ENCODE results near the gene BMI1.

Gene BMI1

GRCh38 chr10:22363305-22363704, 42.4 kb downstream of the BMI1 start:
- no peak overlapping the region for H2BK12ac ChIP-seq (ENCODE audit: low read length)
- H4K91ac ChIP-seq (ENCODE audit: low read depth, low read length, poor library complexity): no peak overlapping the region
- no CpG with 5 or more reads among the region's 6 CpGs for WGBS, 2 donors (ENCODE audit: extremely low coverage in 2 of 2, insufficient read length in 2 of 2, insufficient replicate concordance in 1 of 2)
- no peak overlapping the region for H2BK120ac ChIP-seq (ENCODE audit: low read depth, low read length)
- no peak overlapping the region for H2AK5ac ChIP-seq (ENCODE audit: low read depth, low read length)
- H3K4ac ChIP-seq (ENCODE audit: low read length): no peak overlapping the region
- H2AFZ ChIP-seq (ENCODE audit: low read length): no peak overlapping the region
- H3K36me3 ChIP-seq (replicated peaks in 1 of 2; ENCODE audit: control insufficient read depth in 2 of 2, insufficient read depth in 2 of 2, low read length in 2 of 2): no peaks in the 10 kb centered on the region
- no peak overlapping the region for H2BK15ac ChIP-seq (ENCODE audit: low read length)
- no peak overlapping the region for H3K4me3 ChIP-seq (ENCODE audit: low read length in 2 of 2)
- H3K4me1 ChIP-seq (ENCODE audit: control insufficient read depth in 2 of 2, insufficient read depth in 1 of 2, low read depth in 1 of 2, low read length in 2 of 2): peaks cover 0 to 1% of the 10 kb centered on the region in 2 donors
- no peak overlapping the region for H2BK5ac ChIP-seq (ENCODE audit: low read length)
- no peaks in the 10 kb centered on the region for H3K9me3 ChIP-seq (replicated peaks in 1 of 2; ENCODE audit: control insufficient read depth in 2 of 2, insufficient read depth in 1 of 2, low read depth in 1 of 2, low read length in 2 of 2)
- no peak overlapping the region for H3K27ac ChIP-seq (replicated peaks; ENCODE audit: low read length)
- DNase-seq (ENCODE audit: low spot score): no peak
- no peaks in the 10 kb centered on the region for H3K79me1 ChIP-seq (ENCODE audit: low read depth, low read length)
- no peak overlapping the region for H4K8ac ChIP-seq (ENCODE audit: low read depth, low read length)
- no peak overlapping the region for H3K9ac ChIP-seq (ENCODE audit: low read depth, low read length, poor library complexity)
- no peak overlapping the region for H3K4me2 ChIP-seq (ENCODE audit: insufficient read depth, low read length, poor library complexity, severe bottlenecking)
- no peak overlapping the region for H3K14ac ChIP-seq (ENCODE audit: low read length)
- no peak overlapping the region for H3K23ac ChIP-seq (ENCODE audit: low read depth, low read length, poor library complexity)
- H3K18ac ChIP-seq (ENCODE audit: low read length): no peak overlapping the region
- no peaks in the 10 kb centered on the region for H3K27me3 ChIP-seq (ENCODE audit: control insufficient read depth in 3 of 3, insufficient read depth in 3 of 3, low read depth in 1 of 3, low read length in 3 of 3)

- no CpG with 5 or more reads among the region's 5 CpGs for WGBS, 2 donors (ENCODE audit: extremely low coverage in 2 of 2, insufficient read length in 2 of 2, insufficient replicate concordance in 1 of 2)
- Histone ChIP-seq H3K14ac (ENCODE audit: low read length) (no peak overlapping the region), H2BK15ac (ENCODE audit: low read length) (no peak overlapping the region), H3K4me2 (ENCODE audit: insufficient read depth, low read length, poor library complexity, severe bottlenecking) (no peak overlapping the region), H2BK5ac (ENCODE audit: low read length) (no peak overlapping the region), H4K8ac (ENCODE audit: low read depth, low read length) (no peak overlapping the region), H4K91ac (ENCODE audit: low read depth, low read length, poor library complexity) (no peak overlapping the region), H3K27me3 (ENCODE audit: control insufficient read depth in 3 of 3, insufficient read depth in 3 of 3, low read depth in 1 of 3, low read length in 3 of 3) (no peaks in the 10 kb centered on the region), H3K27ac (replicated peaks; ENCODE audit: low read length) (no peak overlapping the region), H3K36me3 (replicated peaks in 1 of 2; ENCODE audit: control insufficient read depth in 2 of 2, insufficient read depth in 2 of 2, low read length in 2 of 2) (no peaks in the 10 kb centered on the region), H3K4me1 (ENCODE audit: control insufficient read depth in 2 of 2, insufficient read depth in 1 of 2, low read depth in 1 of 2, low read length in 2 of 2) (peaks cover 0 to 1% of the 10 kb centered on the region in 2 donors), H2BK12ac (ENCODE audit: low read length) (no peak overlapping the region), H3K23ac (ENCODE audit: low read depth, low read length, poor library complexity) (no peak overlapping the region), H3K4ac (ENCODE audit: low read length) (no peak overlapping the region), H3K18ac (ENCODE audit: low read length) (no peak overlapping the region), H3K9me3 (replicated peaks in 1 of 2; ENCODE audit: control insufficient read depth in 2 of 2, insufficient read depth in 1 of 2, low read depth in 1 of 2, low read length in 2 of 2) (no peaks in the 10 kb centered on the region), H2AK5ac (ENCODE audit: low read depth, low read length) (no peak overlapping the region), H3K79me1 (ENCODE audit: low read depth, low read length) (no peaks in the 10 kb centered on the region), H2AFZ (ENCODE audit: low read length) (no peak overlapping the region), H3K4me3 (ENCODE audit: low read length in 2 of 2) (no peak overlapping the region), H2BK120ac (ENCODE audit: low read depth, low read length) (no peak overlapping the region), H3K9ac (ENCODE audit: low read depth, low read length, poor library complexity) (no peak overlapping the region)
- no peak for DNase-seq (ENCODE audit: low spot score)
These were observed 43.7 kb downstream of the BMI1 start for GRCh38 chr10:22364407-22365140.

DNA sequence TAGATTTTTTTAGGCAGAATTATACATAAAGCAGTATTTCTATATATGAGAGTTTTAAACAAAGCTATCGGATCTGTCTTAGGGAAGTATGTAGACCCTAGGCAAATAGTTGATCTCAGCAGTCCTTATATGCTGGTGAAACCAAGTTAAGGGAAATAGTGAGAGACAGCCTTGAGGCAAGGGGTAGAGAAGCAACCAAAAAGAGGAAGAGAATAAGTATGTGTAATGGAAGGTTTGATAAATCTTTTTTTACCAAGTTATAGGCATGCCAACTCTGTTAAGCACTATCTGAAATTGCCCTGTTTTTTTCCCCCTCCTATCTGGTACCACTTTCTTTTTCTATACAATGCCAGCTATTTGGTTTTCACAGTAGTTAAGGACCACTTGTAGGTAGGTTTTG, 44.3 kb downstream of the BMI1 start:
- H2BK12ac ChIP-seq (ENCODE audit: low read length): no peak overlapping the region
- H4K91ac ChIP-seq (ENCODE audit: low read depth, low read length, poor library complexity): no peak overlapping the region
- no peak overlapping the region for H3K4ac ChIP-seq (ENCODE audit: low read length)
- H2BK120ac ChIP-seq (ENCODE audit: low read depth, low read length): no peak overlapping the region
- H3K9me3 ChIP-seq (replicated peaks in 1 of 2; ENCODE audit: control insufficient read depth in 2 of 2, insufficient read depth in 1 of 2, low read depth in 1 of 2, low read length in 2 of 2): no peaks in the 10 kb centered on the region
- DNase-seq (ENCODE audit: low spot score): no peak
- no peak overlapping the region for H3K27ac ChIP-seq (replicated peaks; ENCODE audit: low read length)
- no peak overlapping the region for H3K14ac ChIP-seq (ENCODE audit: low read length)
- no peak overlapping the region for H2BK15ac ChIP-seq (ENCODE audit: low read length)
- H3K4me2 ChIP-seq (ENCODE audit: insufficient read depth, low read length, poor library complexity, severe bottlenecking): no peak overlapping the region
- peaks cover 0 to 1% of the 10 kb centered on the region in 2 donors for H3K4me1 ChIP-seq (ENCODE audit: control insufficient read depth in 2 of 2, insufficient read depth in 1 of 2, low read depth in 1 of 2, low read length in 2 of 2)
- H2AFZ ChIP-seq (ENCODE audit: low read length): no peak overlapping the region
- no peaks in the 10 kb centered on the region for H3K36me3 ChIP-seq (replicated peaks in 1 of 2; ENCODE audit: control insufficient read depth in 2 of 2, insufficient read depth in 2 of 2, low read length in 2 of 2)
- H4K8ac ChIP-seq (ENCODE audit: low read depth, low read length): no peak overlapping the region
- H2AK5ac ChIP-seq (ENCODE audit: low read depth, low read length): no peak overlapping the region
- H3K9ac ChIP-seq (ENCODE audit: low read depth, low read length, poor library complexity): no peak overlapping the region
- H3K18ac ChIP-seq (ENCODE audit: low read length): no peak overlapping the region
- no CpG with 5 or more reads among the region's 1 CpG for WGBS, 2 donors (ENCODE audit: extremely low coverage in 2 of 2, insufficient read length in 2 of 2, insufficient replicate concordance in 1 of 2)
- no peaks in the 10 kb centered on the region for H3K79me1 ChIP-seq (ENCODE audit: low read depth, low read length)
- H3K27me3 ChIP-seq (ENCODE audit: control insufficient read depth in 3 of 3, insufficient read depth in 3 of 3, low read depth in 1 of 3, low read length in 3 of 3): no peaks in the 10 kb centered on the region
- no peak overlapping the region for H3K23ac ChIP-seq (ENCODE audit: low read depth, low read length, poor library complexity)
- no peak overlapping the region for H3K4me3 ChIP-seq (ENCODE audit: low read length in 2 of 2)
- no peak overlapping the region for H2BK5ac ChIP-seq (ENCODE audit: low read length)

DNA sequence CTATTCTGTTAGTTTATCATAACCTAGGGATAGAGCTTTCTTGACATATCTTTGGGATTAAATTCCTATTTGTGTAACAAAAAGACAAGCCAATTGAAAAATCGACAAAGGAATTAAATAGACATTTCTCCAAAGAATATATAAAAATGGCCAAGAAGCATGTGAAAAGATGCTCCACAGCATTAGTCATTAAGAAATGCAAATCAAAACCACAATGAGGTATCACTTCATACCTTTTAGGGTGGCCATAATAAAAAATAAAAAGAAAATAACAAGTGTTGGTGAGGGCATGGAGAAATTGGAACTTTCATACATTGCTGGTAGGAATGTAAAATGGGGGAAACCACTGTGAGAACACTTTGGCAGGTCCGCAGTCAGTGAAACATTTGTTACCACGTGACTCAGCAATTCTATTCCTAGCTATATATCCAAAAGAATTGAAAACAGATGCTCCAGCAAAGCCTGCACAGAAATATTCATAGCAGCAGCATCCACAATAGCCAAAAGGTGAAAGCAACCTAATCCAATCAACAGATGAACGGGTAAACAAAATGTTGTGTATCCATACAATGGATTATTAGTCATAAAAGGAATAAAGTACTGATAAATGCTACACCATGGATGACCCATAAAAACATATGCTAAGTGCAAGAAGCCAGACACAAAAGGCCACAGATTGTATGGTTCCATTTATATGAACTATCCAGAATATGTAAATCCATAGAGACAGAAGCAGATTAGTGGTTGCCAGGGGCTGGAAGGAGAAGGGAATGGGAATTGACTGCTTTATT, 44.9 kb downstream of the BMI1 start:
- no peak overlapping the region for H2BK15ac ChIP-seq (ENCODE audit: low read length)
- H3K23ac ChIP-seq (ENCODE audit: low read depth, low read length, poor library complexity): no peak overlapping the region
- H3K27me3 ChIP-seq (ENCODE audit: control insufficient read depth in 3 of 3, insufficient read depth in 3 of 3, low read depth in 1 of 3, low read length in 3 of 3): no peaks in the 10 kb centered on the region
- H2BK120ac ChIP-seq (ENCODE audit: low read depth, low read length): no peak overlapping the region
- H3K4me1 ChIP-seq (ENCODE audit: control insufficient read depth in 2 of 2, insufficient read depth in 1 of 2, low read depth in 1 of 2, low read length in 2 of 2): peaks cover 0 to 1% of the 10 kb centered on the region in 2 donors
- H3K36me3 ChIP-seq (replicated peaks in 1 of 2; ENCODE audit: control insufficient read depth in 2 of 2, insufficient read depth in 2 of 2, low read length in 2 of 2): no peaks in the 10 kb centered on the region
- DNase-seq (ENCODE audit: low spot score): no peak
- H3K14ac ChIP-seq (ENCODE audit: low read length): no peak overlapping the region
- no peaks in the 10 kb centered on the region for H3K9me3 ChIP-seq (replicated peaks in 1 of 2; ENCODE audit: control insufficient read depth in 2 of 2, insufficient read depth in 1 of 2, low read depth in 1 of 2, low read length in 2 of 2)
- H3K4ac ChIP-seq (ENCODE audit: low read length): no peak overlapping the region
- H3K4me3 ChIP-seq (ENCODE audit: low read length in 2 of 2): no peak overlapping the region
- no peak overlapping the region for H3K18ac ChIP-seq (ENCODE audit: low read length)
- no peak overlapping the region for H4K91ac ChIP-seq (ENCODE audit: low read depth, low read length, poor library complexity)
- H3K9ac ChIP-seq (ENCODE audit: low read depth, low read length, poor library complexity): no peak overlapping the region
- no peak overlapping the region for H2AK5ac ChIP-seq (ENCODE audit: low read depth, low read length)
- H4K8ac ChIP-seq (ENCODE audit: low read depth, low read length): no peak overlapping the region
- H3K27ac ChIP-seq (replicated peaks; ENCODE audit: low read length): no peak overlapping the region
- no CpG with 5 or more reads among the region's 4 CpGs for WGBS, 2 donors (ENCODE audit: extremely low coverage in 2 of 2, insufficient read length in 2 of 2, insufficient replicate concordance in 1 of 2)
- H2BK12ac ChIP-seq (ENCODE audit: low read length): no peak overlapping the region
- H2BK5ac ChIP-seq (ENCODE audit: low read length): no peak overlapping the region
- no peak overlapping the region for H3K4me2 ChIP-seq (ENCODE audit: insufficient read depth, low read length, poor library complexity, severe bottlenecking)
- H2AFZ ChIP-seq (ENCODE audit: low read length): no peak overlapping the region
- H3K79me1 ChIP-seq (ENCODE audit: low read depth, low read length): no peaks in the 10 kb centered on the region

Measured in neuronal stem cell (in vitro differentiated cells).